ENCODE data around the gene GABRB1. TPM values are rescaled to one million over a fixed set of nuclear protein-coding genes. Genes with fewer than 3 reads are reported as not detected.

The GABRB1 gene
- polyA plus RNA-seq, 2 of the 4 experiments (the other 2 are of a cell fraction), result not detected

- CTCF ChIA-PET, result no interaction called here
- no peak for TF ChIP-seq RARB (CRISPR knock-in tag; IDR thresholded peaks at IDR 0.05)
- TF ChIP-seq REST (IDR thresholded peaks at IDR 0.05), result no peak
- TF ChIP-seq MAFK (IDR thresholded peaks at IDR 0.05; ENCODE audit: partially characterized antibody), result no peak
- TF ChIP-seq FOXS1 (CRISPR knock-in tag; IDR thresholded peaks at IDR 0.05), result no peak
- TF ChIP-seq GATA3 (IDR thresholded peaks at IDR 0.05; ENCODE audit: borderline replicate concordance), result no peak
- TF ChIP-seq EHMT2 (IDR thresholded peaks at IDR 0.05; ENCODE audit: low read depth), result no peak
These were observed 244.2 kb downstream of the GABRB1 start for GRCh38 chr4:47275595-47275994.

GRCh38 chr4:47278631-47279030, 247.3 kb downstream of the GABRB1 start:
- Histone ChIP-seq H3K4me1 (no peaks in the 10 kb centered on the region), H3K9me3 (no peaks in the 10 kb centered on the region), H3K4me2 (no peak overlapping the region), H3K27ac (no peak overlapping the region), H3K4me3 (no peak overlapping the region)
- no peak for ATAC-seq
- TF ChIP-seq REST (IDR thresholded peaks at IDR 0.05) (no peak), JUN (IDR thresholded peaks at IDR 0.05) (no peak), ZC3H11A (IDR thresholded peaks at IDR 0.05) (no peak), E2F6 (IDR thresholded peaks at IDR 0.05; ENCODE audit: borderline replicate concordance, low read depth) (no peak), CHD4 (IDR thresholded peaks at IDR 0.05; ENCODE audit: borderline replicate concordance) (no peak), NPAS2 (CRISPR knock-in tag; IDR thresholded peaks at IDR 0.05; ENCODE audit: borderline replicate concordance) (no peak), ZFP36 (IDR thresholded peaks at IDR 0.05; ENCODE audit: borderline replicate concordance, partially characterized antibody) (no peak), GATA3 (IDR thresholded peaks at IDR 0.05; ENCODE audit: borderline replicate concordance) (no peak), MAX (IDR thresholded peaks at IDR 0.05) (no peak), CTCF (IDR thresholded peaks at IDR 0.05) (no peak), NR3C1 (IDR thresholded peaks at IDR 0.05) (no peak), TP53 (CRISPR knock-in tag; IDR thresholded peaks at IDR 0.05) (no peak), ATOH8 (CRISPR knock-in tag; IDR thresholded peaks at IDR 0.05; ENCODE audit: low read depth) (no peak), FOSL2 (IDR thresholded peaks at IDR 0.05) (no peak), FOSL2 (CRISPR knock-in tag; IDR thresholded peaks at IDR 0.05) (no peak), HOXB5 (CRISPR knock-in tag; IDR thresholded peaks at IDR 0.05) (no peak)
- DNase-seq (ENCODE audit: low read depth in 1 of 2, low spot score in 1 of 2), result no peak
- POLR2A ChIA-PET, result no interaction called here
- FAIRE-seq, result no peak
- 4% methylated on average over 2 of the region's 2 CpGs for whole genome bisulfite sequencing (ENCODE audit: missing lambda C conversion rate)
- CTCF ChIA-PET, result no interaction called here

More at GRCh38 chr4:47275595-47275994, 244.2 kb downstream of the GABRB1 start:
- H3K9me3 ChIP-seq, result no peaks in the 10 kb centered on the region
- no peak overlapping the region for H3K27ac ChIP-seq
- 25% methylated on average over 2 of the region's 2 CpGs for WGBS (ENCODE audit: missing lambda C conversion rate)
- FAIRE-seq (no peak), ATAC-seq (no peak), DNase-seq (ENCODE audit: low read depth in 1 of 2, low spot score in 1 of 2) (no peak)
- POLR2A ChIA-PET, result no interaction called here
- no peak overlapping the region for H3K4me2 ChIP-seq
- H3K4me1 ChIP-seq, result no peaks in the 10 kb centered on the region
- no peak overlapping the region for H3K4me3 ChIP-seq
